NCI-H226 (cell line): ENCODE results near the gene GTF2H4.
A peak's percentile ranks its signal among the peaks of the same experiment; 100 is the strongest.
"Not testable (repeated sequence)": the region's sequence is repeated elsewhere in the genome, so short reads cannot be mapped to it uniquely, and the experiment has no call there.

Experiments used
- DNase-seq: peaks from one replicate; pipeline ENCODE4 v3.0.0-alpha.2; 2015

Gene GTF2H4

GRCh38 chr6:30926644-30927043 is 18.6 kb downstream of the GTF2H4 start:
- peak; percentile 58 for DNase-seq

- DNase-seq, result not testable (repeated sequence)
Observed at GRCh38 chr6:30927080-30927479, 19.1 kb downstream of the GTF2H4 start.

- no peak for DNase-seq
Observed at GRCh38 chr6:30928677-30929076, 20.7 kb downstream of the GTF2H4 start.

GRCh38 chr6:30930506-30930905 is 22.5 kb downstream of the GTF2H4 start:
- no peak for DNase-seq

GRCh38 chr6:30931272-30931671 is 23.3 kb downstream of the GTF2H4 start:
- DNase-seq, result no peak

- DNase-seq, result no peak
Observed at GRCh38 chr6:30931969-30932645, 24.1 kb downstream of the GTF2H4 start, which contains the start of gene SFTA2. SFTA2 (minus strand) TSS chr6:30932170; CDS start chr6:30932096, 74 bp downstream.

GRCh38 chr6:30932665-30933365 is 24.8 kb downstream of the GTF2H4 start:
- no peak for DNase-seq

- peak; percentile 37 for DNase-seq
Observed at GRCh38 chr6:30935018-30935417, 27.0 kb downstream of the GTF2H4 start.

GRCh38 chr6:30937265-30937664 is 29.3 kb downstream of the GTF2H4 start:
- no peak for DNase-seq

- DNase-seq, result no peak
Observed at GRCh38 chr6:30938730-30939129, 30.7 kb downstream of the GTF2H4 start.

- peak; percentile 7 for DNase-seq
Observed at GRCh38 chr6:30939473-30939872, 31.5 kb downstream of the GTF2H4 start.

- DNase-seq, result no peak
Observed at GRCh38 chr6:30940361-30940986, 32.5 kb downstream of the GTF2H4 start, which contains the start of gene MUCL3. MUCL3 (plus strand) TSS chr6:30940973; CDS start chr6:30941000, 27 bp downstream.

GRCh38 chr6:30942338-30943060 is 34.5 kb downstream of the GTF2H4 start:
- DNase-seq, result peak; percentile 87

- DNase-seq, result no peak
Observed at GRCh38 chr6:30944051-30944450, 36.0 kb downstream of the GTF2H4 start.

- no peak for DNase-seq
Observed at GRCh38 chr6:30945281-30945680, 37.3 kb downstream of the GTF2H4 start.

GRCh38 chr6:30947231-30947630 is 39.2 kb downstream of the GTF2H4 start:
- DNase-seq, result no peak

- no peak for DNase-seq
Observed at GRCh38 chr6:30948811-30949210, 40.8 kb downstream of the GTF2H4 start.

GRCh38 chr6:30951907-30952469 is 44.0 kb downstream of the GTF2H4 start:
- no peak for DNase-seq

GRCh38 chr6:30954631-30955366 is 46.8 kb downstream of the GTF2H4 start:
- DNase-seq, result no peak

GRCh38 chr6:30955367-30956042 is 47.5 kb downstream of the GTF2H4 start:
- no peak for DNase-seq

GRCh38 chr6:30957716-30958115 is 49.7 kb downstream of the GTF2H4 start:
- no peak for DNase-seq
